Mesenchymal stem cell (in vitro differentiated cells and primary cell): ENCODE measurements around the gene FLAD1.

Experiments used
- DNase-seq: peaks from one replicate; pipeline ENCODE4 v3.0.0-alpha.2; 2013
- H2AFZ ChIP-seq: one replicate; pipeline ENCODE4 v1.6.1; 2013; ENCODE audit warnings: low read depth, mild to moderate bottlenecking, control low read depth, inconsistent platforms, low read length, moderate library complexity
- H2AK5ac ChIP-seq: 2 replicates; pipeline ENCODE4 v1.6.1; 2013; ENCODE audit warnings: low read length, moderate library complexity, mild to moderate bottlenecking, inconsistent platforms; ENCODE audit not compliant: severe bottlenecking
- H2BK120ac ChIP-seq: one replicate; pipeline ENCODE4 v1.6.1; 2013; ENCODE audit warnings: low read depth, mild to moderate bottlenecking, inconsistent platforms, low read length, moderate library complexity
- H2BK12ac ChIP-seq, 2 experiments: one replicate each; pipeline ENCODE4 v1.6.1; 2013; ENCODE audit warnings: inconsistent platforms in 2 of 2, low read length in 2 of 2, mild to moderate bottlenecking in 2 of 2, moderate library complexity in 2 of 2, control low read depth in 1 of 2
- H2BK15ac ChIP-seq: one replicate; pipeline ENCODE4 v1.6.1; 2013; ENCODE audit warnings: mild to moderate bottlenecking, low read depth, inconsistent platforms; ENCODE audit not compliant: poor library complexity, severe bottlenecking
- H2BK5ac ChIP-seq: 2 replicates; pipeline ENCODE4 v1.6.1; 2013; ENCODE audit warnings: low read depth, mild to moderate bottlenecking, low read length, control low read depth, inconsistent platforms; ENCODE audit not compliant: poor library complexity, severe bottlenecking
- H3K14ac ChIP-seq, 2 experiments: one replicate each; pipeline ENCODE4 v1.6.1; 2013; ENCODE audit warnings: inconsistent platforms in 2 of 2, low read length in 2 of 2, control low read depth in 1 of 2, mild to moderate bottlenecking in 1 of 2, moderate library complexity in 1 of 2
- H3K18ac ChIP-seq, 2 experiments: one replicate each; pipeline ENCODE4 v1.6.1; 2013; ENCODE audit warnings: inconsistent platforms in 2 of 2, low read length in 2 of 2, control low read depth in 1 of 2, low read depth in 1 of 2, mild to moderate bottlenecking in 1 of 2
- H3K23ac ChIP-seq, 2 experiments: one replicate each; pipeline ENCODE4 v1.6.1; 2013; ENCODE audit warnings: inconsistent platforms in 2 of 2, low read length in 2 of 2, mild to moderate bottlenecking in 2 of 2, moderate library complexity in 2 of 2, control low read depth in 1 of 2
- H3K27ac ChIP-seq: 2 replicates; pipeline ENCODE4 v1.5.1; 2013; ENCODE audit warnings: mild to moderate bottlenecking, moderate library complexity, low read length, control low read depth, inconsistent platforms; ENCODE audit not compliant: poor library complexity, severe bottlenecking
- H3K27me3 ChIP-seq, 2 experiments: 2 replicates each; pipeline versions ENCODE4 v1.6.1 to v1.7.0; 2013; ENCODE audit warnings: low read length in 2 of 2, mild to moderate bottlenecking in 2 of 2, moderate library complexity in 2 of 2, control low read depth in 1 of 2, inconsistent platforms in 1 of 2; ENCODE audit not compliant: control insufficient read depth in 1 of 2, insufficient read depth in 1 of 2
- H3K36me3 ChIP-seq, 2 experiments: 2 replicates each; pipeline versions ENCODE4 v1.6.1 to v1.7.0; 2013; ENCODE audit warnings: low read length in 2 of 2, control low read depth in 1 of 2, inconsistent platforms in 1 of 2, low read depth in 1 of 2, mild to moderate bottlenecking in 1 of 2; ENCODE audit not compliant: insufficient read depth in 2 of 2, control insufficient read depth in 1 of 2
- H3K4ac ChIP-seq, 2 experiments: one replicate each; pipeline ENCODE4 v1.6.1; 2013; ENCODE audit warnings: inconsistent platforms in 2 of 2, low read length in 2 of 2, mild to moderate bottlenecking in 2 of 2, moderate library complexity in 2 of 2, control low read depth in 1 of 2, low read depth in 1 of 2
- H3K4me1 ChIP-seq: 2 replicates; pipeline ENCODE4 v1.6.1; 2013; ENCODE audit warnings: low read depth, low read length, control low read depth; ENCODE audit not compliant: control insufficient read depth, insufficient read depth
- H3K4me2 ChIP-seq: 2 replicates; pipeline ENCODE4 v1.6.1; 2013; ENCODE audit warnings: low read length, mild to moderate bottlenecking, inconsistent platforms; ENCODE audit not compliant: poor library complexity, severe bottlenecking
- H3K4me3 ChIP-seq, 2 experiments: 2 replicates each; pipeline versions ENCODE4 v1.5.1 to v1.7.0; 2013; ENCODE audit warnings: low read length in 2 of 2, mild to moderate bottlenecking in 2 of 2, control low read depth in 1 of 2, low read depth in 1 of 2; ENCODE audit not compliant: insufficient read depth in 1 of 2
- H3K79me1 ChIP-seq: replicated peaks from 2 replicates; pipeline ENCODE4 v1.6.1; 2013; ENCODE audit warnings: mild to moderate bottlenecking, control low read depth, low read length, inconsistent platforms; ENCODE audit not compliant: poor library complexity, severe bottlenecking
- H3K9ac ChIP-seq: 2 replicates; pipeline ENCODE4 v1.7.0; 2013; ENCODE audit warnings: mild to moderate bottlenecking, low read length, moderate library complexity
- H3K9me3 ChIP-seq: 2 replicates; pipeline ENCODE4 v1.7.0; 2013; ENCODE audit warnings: mild to moderate bottlenecking, low read length; ENCODE audit not compliant: control insufficient read depth
- H4K8ac ChIP-seq: one replicate; pipeline ENCODE4 v1.6.1; 2013; ENCODE audit warnings: inconsistent platforms, mild to moderate bottlenecking, low read length, moderate library complexity
- H4K91ac ChIP-seq: one replicate; pipeline ENCODE4 v1.6.1; 2013; ENCODE audit warnings: mild to moderate bottlenecking, low read length, inconsistent platforms
- WGBS: methylation state at CpG from one replicate; pipeline ENCODE4 v1.1.7; 2013; ENCODE audit warnings: mixed read lengths; 5-methylcytosine and 5-hydroxymethylcytosine counted together

Gene FLAD1

DNA sequence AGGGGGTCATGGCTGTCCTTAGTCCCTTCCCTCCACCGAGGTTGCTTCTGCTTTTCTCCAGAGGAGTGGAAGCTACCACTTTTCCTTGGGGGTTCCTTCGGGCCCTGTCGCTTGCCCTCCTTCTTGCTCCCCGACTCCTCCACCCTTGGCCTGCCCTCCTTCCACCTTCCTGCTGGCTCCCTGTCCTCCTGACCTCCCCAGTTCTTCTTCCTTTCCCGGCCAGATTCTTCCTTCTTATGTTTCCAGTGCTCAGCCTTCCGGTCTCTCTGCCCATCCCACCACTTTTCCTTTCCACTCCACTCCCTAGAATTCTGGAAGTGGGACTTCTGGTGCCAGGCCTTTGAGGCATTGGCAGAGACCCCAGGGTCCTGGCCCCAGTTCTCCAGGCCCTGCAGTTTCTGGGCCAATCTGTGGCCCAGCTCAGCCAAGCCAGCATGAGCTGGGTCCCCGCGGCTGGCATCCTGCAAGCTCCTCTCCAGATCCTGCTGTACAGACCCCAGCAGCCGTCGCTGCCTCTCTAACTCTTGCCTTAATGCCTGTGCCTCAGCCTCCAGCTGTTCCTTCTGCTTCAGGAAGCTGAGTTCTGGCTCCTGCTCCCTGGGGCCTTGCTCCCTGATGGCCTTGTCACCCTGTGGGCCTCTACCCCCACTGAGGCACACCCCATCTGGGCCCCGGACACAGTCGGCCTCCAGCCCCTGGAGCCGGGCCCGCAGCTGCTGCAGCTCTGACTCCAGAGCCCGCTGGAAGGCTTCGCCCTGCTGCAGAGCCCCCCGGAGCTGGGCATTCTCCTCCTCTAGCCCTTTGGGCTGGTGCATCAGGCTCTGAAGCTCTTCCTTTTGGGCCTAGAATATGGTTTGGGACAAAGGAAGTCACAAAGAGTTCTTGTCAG, 36.9 kb upstream of the FLAD1 start:
- Histone ChIP-seq H4K91ac (no peak overlapping the region), H3K36me3 (peaks cover 29 to 64% of the 10 kb centered on the region in 2 experiments), H3K4me1 (peaks cover 13% of the 10 kb centered on the region), H3K27ac (no peak overlapping the region), H2AK5ac (no peak overlapping the region), H3K18ac (no peak overlapping the region), H3K9ac (no peak overlapping the region), H3K23ac (no peak overlapping the region), H3K14ac (no peak overlapping the region), H3K9me3 (no peaks in the 10 kb centered on the region), H2AFZ (no peak overlapping the region), H2BK12ac (no peak overlapping the region), H2BK15ac (no peak overlapping the region), H3K79me1 (peaks cover 12% of the 10 kb centered on the region), H3K27me3 (no peaks in the 10 kb centered on the region), H3K4me3 (no peak overlapping the region), H2BK5ac (no peak overlapping the region), H3K4me2 (no peak overlapping the region), H2BK120ac (no peak overlapping the region), H3K4ac (no peak overlapping the region), H4K8ac (no peak overlapping the region)
- DNase-seq, result no peak
- WGBS, result 94% methylated on average over 17 of the region's 17 CpGs

DNA sequence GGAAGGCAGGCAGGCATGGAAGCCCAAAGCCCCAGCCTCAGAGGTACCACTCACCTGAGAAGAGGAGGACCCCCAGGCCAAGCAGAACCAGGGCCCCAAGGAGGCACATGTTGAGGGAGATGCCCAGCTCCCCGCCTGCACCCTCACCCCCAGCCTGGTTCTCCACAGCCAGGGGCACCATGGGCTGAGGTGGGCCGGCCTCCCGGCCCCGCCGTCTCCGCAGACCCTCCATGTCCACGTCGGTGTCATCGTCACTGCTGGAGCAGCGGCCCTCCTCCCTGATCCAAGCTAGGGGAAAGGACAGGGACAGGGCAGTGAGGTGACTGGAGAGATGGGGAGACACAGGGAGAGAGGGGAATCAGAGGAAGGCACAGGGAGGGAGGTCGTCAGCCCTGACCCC, 35.1 kb upstream of the FLAD1 start:
- H3K14ac ChIP-seq, result no peak overlapping the region
- no peak overlapping the region for H3K4me3 ChIP-seq
- no peak overlapping the region for H4K91ac ChIP-seq
- H2BK120ac ChIP-seq, result no peak overlapping the region
- 92% methylated on average over 11 of the region's 11 CpGs for WGBS
- no peaks in the 10 kb centered on the region for H3K27me3 ChIP-seq
- no peak overlapping the region for H3K9ac ChIP-seq
- no peak overlapping the region for H3K27ac ChIP-seq
- peaks cover 30 to 61% of the 10 kb centered on the region in 2 experiments for H3K36me3 ChIP-seq
- no peak overlapping the region for H2BK12ac ChIP-seq
- H3K79me1 ChIP-seq, result peaks cover 29% of the 10 kb centered on the region
- H3K23ac ChIP-seq, result no peak overlapping the region
- H2AK5ac ChIP-seq, result no peak overlapping the region
- no peak overlapping the region for H2BK5ac ChIP-seq
- H2AFZ ChIP-seq, result no peak overlapping the region
- peaks cover 9% of the 10 kb centered on the region for H3K4me1 ChIP-seq
- H3K18ac ChIP-seq, result no peak overlapping the region
- H3K4ac ChIP-seq, result no peak overlapping the region
- no peak for DNase-seq
- no peak overlapping the region for H2BK15ac ChIP-seq
- no peak overlapping the region for H3K4me2 ChIP-seq
- no peaks in the 10 kb centered on the region for H3K9me3 ChIP-seq
- H4K8ac ChIP-seq, result no peak overlapping the region

DNA sequence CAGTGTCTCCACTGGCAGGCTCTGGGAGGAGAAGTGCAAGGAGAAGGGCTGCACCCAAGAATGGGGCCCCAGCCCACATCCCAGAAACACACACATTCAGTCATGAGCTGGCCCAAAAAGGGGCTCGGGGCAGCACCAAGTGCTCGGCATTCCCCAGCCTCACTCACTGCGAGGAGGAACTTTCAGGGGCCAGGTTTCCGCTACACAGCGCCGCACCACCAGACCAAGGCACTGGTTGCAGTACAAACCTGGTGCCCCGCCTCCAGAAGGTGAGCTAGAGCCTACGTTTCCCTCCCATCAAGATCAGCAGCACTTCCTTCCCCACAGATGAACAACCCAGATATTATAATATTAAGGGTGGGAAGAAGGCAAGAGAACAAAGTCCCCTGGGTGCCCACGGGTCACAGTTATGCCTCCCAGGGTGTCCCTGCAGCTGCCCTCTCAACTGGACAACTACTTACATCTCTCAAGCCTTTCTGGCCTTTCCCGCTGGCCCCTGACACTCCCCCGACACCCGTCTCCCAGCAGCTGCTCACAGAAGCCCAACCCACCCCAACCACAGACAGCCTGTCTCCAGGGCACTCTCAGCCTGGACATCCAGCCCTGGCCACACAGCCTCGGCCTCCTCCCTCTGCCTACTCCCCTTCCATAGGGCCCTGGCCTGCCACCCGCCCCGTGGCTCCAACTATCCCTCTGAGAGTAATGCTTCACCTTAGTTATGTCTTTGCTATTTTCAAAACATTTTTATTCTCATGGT, 31.1 kb upstream of the FLAD1 start:
- Histone ChIP-seq H2AFZ (no peak overlapping the region), H3K18ac (no peak overlapping the region), H3K27me3 (no peaks in the 10 kb centered on the region), H2BK12ac (no peak overlapping the region), H4K8ac (no peak overlapping the region), H3K27ac (no peak overlapping the region), H3K14ac (no peak overlapping the region), H3K4me3 (no peak overlapping the region), H3K4me1 (peaks cover 25% of the 10 kb centered on the region), H3K79me1 (peaks cover 55% of the 10 kb centered on the region), H2BK15ac (peak overlapping the region; percentile 54), H2BK120ac (no peak overlapping the region), H3K9ac (no peak overlapping the region), H3K36me3 (peaks cover 18 to 34% of the 10 kb centered on the region in 2 experiments), H3K4me2 (no peak overlapping the region), H4K91ac (no peak overlapping the region), H3K4ac (no peak overlapping the region), H2BK5ac (no peak overlapping the region), H3K23ac (no peak overlapping the region), H3K9me3 (no peaks in the 10 kb centered on the region), H2AK5ac (no peak overlapping the region)
- WGBS, result 80% methylated on average over 13 of the region's 15 CpGs
- DNase-seq, result no peak

DNA sequence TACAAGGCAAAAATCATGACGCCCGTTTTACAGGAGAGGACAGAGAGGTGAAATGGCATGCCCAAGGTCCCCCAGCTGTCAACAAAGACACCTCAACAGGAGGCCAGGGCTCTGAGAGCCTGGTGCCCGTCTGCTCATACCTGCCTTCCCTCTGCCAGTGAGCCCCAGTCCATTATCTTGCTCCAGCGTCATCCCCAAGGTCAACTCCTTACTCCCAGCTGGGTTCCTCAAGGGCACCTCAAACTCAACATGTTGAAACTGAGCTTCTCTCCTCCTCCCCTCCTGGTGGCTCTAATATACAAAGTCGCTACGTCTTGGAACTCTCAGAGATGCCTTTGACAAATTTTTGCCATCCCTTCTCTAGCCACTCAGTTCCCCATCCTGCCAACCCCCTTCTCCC, 30.5 kb upstream of the FLAD1 start:
- Histone ChIP-seq H2BK5ac (no peak overlapping the region), H3K18ac (no peak overlapping the region), H2BK15ac (no peak overlapping the region), H3K9me3 (no peaks in the 10 kb centered on the region), H4K8ac (no peak overlapping the region), H2AFZ (no peak overlapping the region), H3K4ac (no peak overlapping the region), H3K14ac (no peak overlapping the region), H3K4me3 (no peak overlapping the region), H3K9ac (no peak overlapping the region), H2BK12ac (no peak overlapping the region), H3K79me1 (peaks cover 56% of the 10 kb centered on the region), H2BK120ac (no peak overlapping the region), H3K27me3 (no peaks in the 10 kb centered on the region), H3K36me3 (peaks cover 13 to 32% of the 10 kb centered on the region in 2 experiments), H3K4me1 (peaks cover 25% of the 10 kb centered on the region), H4K91ac (no peak overlapping the region), H2AK5ac (no peak overlapping the region), H3K4me2 (no peak overlapping the region), H3K23ac (no peak overlapping the region), H3K27ac (no peak overlapping the region)
- DNase-seq, result no peak
- WGBS, result 88% methylated on average over 6 of the region's 6 CpGs
